Tongue (tissue), 2 donors: ENCODE data around the gene PTPRD. TPM values are rescaled to one million over a fixed set of nuclear protein-coding genes. Genes with fewer than 3 reads are reported as not detected.
"Not testable (repeated sequence)": the region's sequence is repeated elsewhere in the genome, so short reads cannot be mapped to it uniquely, and the experiment has no call there.

Source experiments
- DNase-seq: peaks from one replicate; pipeline ENCODE4 v3.0.0-alpha.2; 2015
- total RNA-seq: library from RNA; depleted of rRNA; stranded (reverse); fragments of >200 nt; gene quantifications from one replicate; pipeline ENCODE4 v1.2.3, GENCODE V29; 2014

Gene PTPRD
- total RNA-seq, 1 donor from 2014 or later, result 105 TPM

GRCh38 chr9:10449201-10449617 is 163.6 kb downstream of the PTPRD start:
- not testable (repeated sequence) for DNase-seq

- DNase-seq, result no peak
Measured at GRCh38 chr9:10447036-10447435, 165.8 kb downstream of the PTPRD start.

- no peak for DNase-seq
Measured at GRCh38 chr9:10443868-10444204, 169.0 kb downstream of the PTPRD start.

- DNase-seq, result no peak
Measured at GRCh38 chr9:10443181-10443867, 169.5 kb downstream of the PTPRD start.

- no peak for DNase-seq
Measured at GRCh38 chr9:10438955-10439354, 173.8 kb downstream of the PTPRD start.

- no peak for DNase-seq
Measured at GRCh38 chr9:10436756-10437155, 176.0 kb downstream of the PTPRD start.

GRCh38 chr9:10434412-10434811 is 178.4 kb downstream of the PTPRD start:
- no peak for DNase-seq

- no peak for DNase-seq
Measured at GRCh38 chr9:10411272-10411671, 201.5 kb downstream of the PTPRD start.

- no peak for DNase-seq
Measured at GRCh38 chr9:10403283-10403682, 209.5 kb downstream of the PTPRD start.

- DNase-seq, result no peak
Measured at GRCh38 chr9:10396615-10397014, 216.2 kb downstream of the PTPRD start.

GRCh38 chr9:10387282-10387681 is 225.5 kb downstream of the PTPRD start:
- DNase-seq, result no peak

- no peak for DNase-seq
Measured at GRCh38 chr9:10371824-10372223, 241.0 kb downstream of the PTPRD start.

GRCh38 chr9:10366171-10366779 is 246.5 kb downstream of the PTPRD start:
- peak; percentile 71 for DNase-seq

GRCh38 chr9:10354591-10354990 is 258.2 kb downstream of the PTPRD start:
- no peak for DNase-seq

- DNase-seq, result not testable (repeated sequence)
Measured at GRCh38 chr9:10345621-10346020, 267.2 kb downstream of the PTPRD start.

- no peak for DNase-seq
Measured at GRCh38 chr9:10341057-10341456, 271.7 kb downstream of the PTPRD start.

GRCh38 chr9:10339152-10339551 is 273.6 kb downstream of the PTPRD start:
- no peak for DNase-seq

GRCh38 chr9:10331157-10331556 is 281.6 kb downstream of the PTPRD start:
- DNase-seq, result no peak

GRCh38 chr9:10282084-10282483 is 330.7 kb downstream of the PTPRD start:
- DNase-seq, result no peak

GRCh38 chr9:10274988-10275387 is 337.8 kb downstream of the PTPRD start:
- DNase-seq, result peak; percentile 8

- peak; percentile 21 for DNase-seq
Measured at GRCh38 chr9:10274175-10274574, 338.6 kb downstream of the PTPRD start.

- no peak for DNase-seq
Measured at GRCh38 chr9:10272830-10273229, 340.0 kb downstream of the PTPRD start.

- DNase-seq, result peak; percentile 42
Measured at GRCh38 chr9:10268531-10269485, 344.0 kb downstream of the PTPRD start.
